AG09309 (cell line): Measurements from ENCODE around the gene SLC34A1.
A peak's percentile ranks its signal among the peaks of the same experiment; 100 is the strongest.

Experiments used
- DNase-seq: peaks from one replicate; pipeline ENCODE4 v3.0.0-alpha.2; 2010; ENCODE audit warnings: low read depth
- H3K4me3 ChIP-seq: 2 replicates; pipeline ENCODE4 v1.5.1; 2011; ENCODE audit warnings: mild to moderate bottlenecking, low read depth, low read length, moderate library complexity; ENCODE audit not compliant: control insufficient read depth
- CTCF ChIP-seq: IDR thresholded peaks from 2 replicates; pipeline ENCODE4 v1.5.1; 2011; ENCODE audit warnings: mild to moderate bottlenecking, low read depth, low read length, inconsistent platforms; ENCODE audit not compliant: insufficient read depth, control insufficient read depth; ENCODE audit errors: missing control alignments

Gene SLC34A1

GRCh38 chr5:177368869-177369644 lies 15.2 kb upstream of the SLC34A1 start:
- DNase-seq: no peak

GRCh38 chr5:177369645-177370440 lies 14.4 kb upstream of the SLC34A1 start:
- H3K4me3 ChIP-seq: no peak overlapping the region
- TF ChIP-seq CTCF: no peak
- no peak for DNase-seq

More at GRCh38 chr5:177368869-177369644, 15.2 kb upstream of the SLC34A1 start:
- H3K4me3 ChIP-seq: no peak overlapping the region
- peak; percentile 71 for TF ChIP-seq CTCF

- TF ChIP-seq CTCF: peak; percentile 52
- peak overlapping the region; percentile 43 for H3K4me3 ChIP-seq
- no peak for DNase-seq
These were observed 13.6 kb upstream of the SLC34A1 start for GRCh38 chr5:177370488-177371119.

- no peak for TF ChIP-seq CTCF
- H3K4me3 ChIP-seq: peak overlapping the region; percentile 43
- DNase-seq: no peak
These were observed 12.9 kb upstream of the SLC34A1 start for GRCh38 chr5:177371120-177372033.

- DNase-seq: no peak
- TF ChIP-seq CTCF: no peak
- H3K4me3 ChIP-seq: no peak overlapping the region
These were observed 12.0 kb upstream of the SLC34A1 start for GRCh38 chr5:177372034-177372896.
